Fibroblast of lung (primary cell): ENCODE measurements around the gene GPHN. TPM values are rescaled to one million over a fixed set of nuclear protein-coding genes. Genes with fewer than 3 reads are reported as not detected.

Experiments used
- DNase-seq, 2 donors: peaks; one replicate each; pipeline versions ENCODE4 v3.0.0 to v3.0.0-alpha.2; 2010; ENCODE audit warnings: low read depth in 2 of 2
- H2AFZ ChIP-seq: 2 replicates; pipeline ENCODE4 v1.5.1; 2012; ENCODE audit warnings: low read length, control low read depth, inconsistent platforms
- H3K27ac ChIP-seq: 2 replicates; pipeline ENCODE4 v1.5.1; 2011; ENCODE audit warnings: low read length, control low read depth; ENCODE audit not compliant: insufficient read depth
- H3K27me3 ChIP-seq: 2 replicates; pipeline ENCODE4 v1.5.1; 2011; ENCODE audit warnings: mild to moderate bottlenecking, low read length; ENCODE audit not compliant: control insufficient read depth, insufficient read depth
- H3K36me3 ChIP-seq: 2 replicates; pipeline ENCODE4 v1.5.1; 2011; ENCODE audit warnings: low read length; ENCODE audit not compliant: control insufficient read depth, insufficient read depth
- H3K4me1 ChIP-seq: 2 replicates; pipeline ENCODE4 v1.5.1; 2011; ENCODE audit warnings: low read length; ENCODE audit not compliant: control insufficient read depth, insufficient read depth; ENCODE audit errors: extremely low read depth
- H3K4me2 ChIP-seq: 2 replicates; pipeline ENCODE4 v1.5.1; 2011; ENCODE audit warnings: low read length, control low read depth; ENCODE audit not compliant: insufficient read depth; ENCODE audit errors: extremely low read depth
- H3K4me3 ChIP-seq, 4 experiments: fragments of 200-600 bp in 1 of 4; sonication (generic) in 1 of 4; replicated peaks in 1 of 4; 2 replicates each; pipeline ENCODE4 v1.5.1; 2011 to 2016; ENCODE audit warnings: low read length in 4 of 4, low read depth in 3 of 4, mild to moderate bottlenecking in 3 of 4, control low read depth in 2 of 4, inconsistent platforms in 1 of 4, mixed read lengths in 1 of 4; ENCODE audit not compliant: insufficient read depth in 1 of 4; ENCODE audit errors: control extremely low read depth in 1 of 4
- H3K79me2 ChIP-seq: 2 replicates; pipeline ENCODE4 v1.5.1; 2012; ENCODE audit warnings: mild to moderate bottlenecking, low read length, inconsistent platforms; ENCODE audit not compliant: control insufficient read depth, insufficient read depth
- H3K9ac ChIP-seq: 2 replicates; pipeline ENCODE4 v1.5.1; 2011; ENCODE audit warnings: mild to moderate bottlenecking, low read length, control low read depth; ENCODE audit not compliant: insufficient read depth
- H3K9me3 ChIP-seq: 2 replicates; pipeline ENCODE4 v1.5.1; 2012; ENCODE audit warnings: low read depth, low read length; ENCODE audit not compliant: control insufficient read depth, insufficient read depth
- H4K20me1 ChIP-seq: 2 replicates; pipeline ENCODE4 v1.5.1; 2011; ENCODE audit warnings: low read length; ENCODE audit not compliant: control insufficient read depth, insufficient read depth; ENCODE audit errors: extremely low read depth
- EZH2 ChIP-seq: IDR thresholded peaks from 2 replicates; pipeline ENCODE4 v1.5.1; 2012; ENCODE audit warnings: low read length, control low read depth, mild to moderate bottlenecking; ENCODE audit errors: missing control alignments
- polyA plus RNA-seq, 2 donors: library from polyadenylated mRNA; depleted of rRNA in 1 of 2; stranded (reverse) in 1 of 2; unstranded in 1 of 2; fragments of >200 nt; gene quantifications; 2 replicates each; pipeline ENCODE4 v1.2.1, GENCODE V29; 2011 to 2012; ENCODE audit warnings: missing spikeins in 1 of 2
- total RNA-seq: library from RNA; depleted of rRNA; stranded (reverse); fragments of >200 nt; gene quantifications from 2 replicates; pipeline ENCODE4 v1.2.1, GENCODE V29; 2014
- TF ChIP-seq, protein P1 (sequence below), 2 donors: IDR thresholded peaks in 1 of 2; conservative IDR thresholded peaks in 1 of 2; 1 replicate in 1 of 2; 2 replicates in 1 of 2; pipeline ENCODE4 v1.5.1; 2011 to 2012; ENCODE audit warnings: low read length in 2 of 2, control low read depth in 1 of 2, inconsistent platforms in 1 of 2, low read depth in 1 of 2, mild to moderate bottlenecking in 1 of 2

The GPHN gene
- total and polyA plus RNA-seq, 2 donors (not counting 1 experiment from before 2014, with no cell fraction given) = 8.3 to 13.9 TPM

- Histone ChIP-seq H3K27ac (no peak overlapping the region), H3K79me2 (no peaks in the 10 kb centered on the region), H3K9ac (no peak overlapping the region), H3K27me3 (no peaks in the 10 kb centered on the region), H2AFZ (no peak overlapping the region), H4K20me1 (no peaks in the 10 kb centered on the region), H3K36me3 (no peaks in the 10 kb centered on the region), H3K4me1 (no peaks in the 10 kb centered on the region), H3K4me3 (no peak overlapping the region), H3K9me3 (no peaks in the 10 kb centered on the region), H3K4me2 (no peak overlapping the region)
- TF ChIP-seq, protein P1, sequence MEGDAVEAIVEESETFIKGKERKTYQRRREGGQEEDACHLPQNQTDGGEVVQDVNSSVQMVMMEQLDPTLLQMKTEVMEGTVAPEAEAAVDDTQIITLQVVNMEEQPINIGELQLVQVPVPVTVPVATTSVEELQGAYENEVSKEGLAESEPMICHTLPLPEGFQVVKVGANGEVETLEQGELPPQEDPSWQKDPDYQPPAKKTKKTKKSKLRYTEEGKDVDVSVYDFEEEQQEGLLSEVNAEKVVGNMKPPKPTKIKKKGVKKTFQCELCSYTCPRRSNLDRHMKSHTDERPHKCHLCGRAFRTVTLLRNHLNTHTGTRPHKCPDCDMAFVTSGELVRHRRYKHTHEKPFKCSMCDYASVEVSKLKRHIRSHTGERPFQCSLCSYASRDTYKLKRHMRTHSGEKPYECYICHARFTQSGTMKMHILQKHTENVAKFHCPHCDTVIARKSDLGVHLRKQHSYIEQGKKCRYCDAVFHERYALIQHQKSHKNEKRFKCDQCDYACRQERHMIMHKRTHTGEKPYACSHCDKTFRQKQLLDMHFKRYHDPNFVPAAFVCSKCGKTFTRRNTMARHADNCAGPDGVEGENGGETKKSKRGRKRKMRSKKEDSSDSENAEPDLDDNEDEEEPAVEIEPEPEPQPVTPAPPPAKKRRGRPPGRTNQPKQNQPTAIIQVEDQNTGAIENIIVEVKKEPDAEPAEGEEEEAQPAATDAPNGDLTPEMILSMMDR (conservative IDR thresholded peaks at IDR 0.05 in 1 of 2, IDR thresholded peaks at IDR 0.05 in 1 of 2; ENCODE audit: low read depth in 1 of 2, low read length in 2 of 2) = no peak
- no peak for TF ChIP-seq EZH2
- no peak for DNase-seq
Measured at GRCh38 chr14:67207810-67208209, 699.9 kb downstream of the GPHN start.

DNA sequence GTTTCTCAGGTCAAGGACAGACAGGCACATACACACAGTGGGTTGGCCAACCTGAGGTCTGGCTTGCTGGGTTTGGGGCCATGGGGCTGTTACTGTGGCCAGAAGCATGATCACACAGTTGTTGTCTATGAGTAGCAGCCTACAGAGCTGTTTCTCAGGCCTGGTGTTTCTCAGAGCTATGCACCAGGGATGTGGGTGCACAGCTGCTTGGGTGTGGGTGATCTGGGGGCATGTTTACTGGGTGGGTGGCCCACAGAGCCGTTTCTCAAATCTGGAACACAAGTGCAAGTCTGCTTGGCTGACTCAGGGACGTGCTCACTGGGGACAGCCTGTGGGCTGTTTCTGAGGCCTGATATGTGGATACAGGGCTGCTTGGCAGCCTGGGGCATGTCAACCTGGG is 710.2 kb downstream of the GPHN start:
- TF ChIP-seq, protein P1 (conservative IDR thresholded peaks at IDR 0.05 in 1 of 2, IDR thresholded peaks at IDR 0.05 in 1 of 2; ENCODE audit: low read depth in 1 of 2, low read length in 2 of 2) = no peak
- TF ChIP-seq EZH2 = no peak
- Histone ChIP-seq H2AFZ (no peak overlapping the region), H3K27ac (no peak overlapping the region), H3K4me3 (no peak overlapping the region), H3K9ac (no peak overlapping the region), H3K4me1 (no peaks in the 10 kb centered on the region), H3K27me3 (no peaks in the 10 kb centered on the region), H3K9me3 (no peaks in the 10 kb centered on the region), H3K36me3 (no peaks in the 10 kb centered on the region), H3K4me2 (no peak overlapping the region), H4K20me1 (no peaks in the 10 kb centered on the region), H3K79me2 (no peaks in the 10 kb centered on the region)
- no peak for DNase-seq

- H2AFZ ChIP-seq = no peak overlapping the region
- no peaks in the 10 kb centered on the region for H4K20me1 ChIP-seq
- peak; percentile 6 to 95 for DNase-seq
- H3K9me3 ChIP-seq = no peaks in the 10 kb centered on the region
- H3K27ac ChIP-seq = no peak overlapping the region
- no peak overlapping the region for H3K9ac ChIP-seq
- no peaks in the 10 kb centered on the region for H3K79me2 ChIP-seq
- H3K4me1 ChIP-seq = no peaks in the 10 kb centered on the region
- TF ChIP-seq, protein P1 (conservative IDR thresholded peaks at IDR 0.05 in 1 of 2, IDR thresholded peaks at IDR 0.05 in 1 of 2; ENCODE audit: low read depth in 1 of 2, low read length in 2 of 2) = no peak
- no peak for TF ChIP-seq EZH2
- no peak overlapping the region for H3K4me3 ChIP-seq
- H3K4me2 ChIP-seq = no peak overlapping the region
- H3K27me3 ChIP-seq = no peaks in the 10 kb centered on the region
- H3K36me3 ChIP-seq = no peaks in the 10 kb centered on the region
Measured at GRCh38 chr14:67221248-67221981, 713.5 kb downstream of the GPHN start.
